Measurements from ENCODE around the gene ANKRD33B.
A peak's percentile ranks its signal among the peaks of the same experiment; 100 is the strongest.

Gene ANKRD33B

GRCh38 chr5:10652606-10653005, 88.7 kb downstream of the ANKRD33B start:
- no peak for DNase-seq (ENCODE audit: low read depth)
- TF ChIP-seq CTCF (IDR thresholded peaks at IDR 0.05; ENCODE audit: insufficient read depth, low read depth, low read length, missing control alignments) = no peak

GRCh38 chr5:10653043-10653442, 89.2 kb downstream of the ANKRD33B start:
- no peak for DNase-seq (ENCODE audit: low read depth)
- H3K4me3 ChIP-seq (ENCODE audit: low read depth, low read length) = no peak overlapping the region
- no peak for TF ChIP-seq CTCF (IDR thresholded peaks at IDR 0.05; ENCODE audit: insufficient read depth, low read depth, low read length, missing control alignments)

More at GRCh38 chr5:10652606-10653005, 88.7 kb downstream of the ANKRD33B start:
- no peak overlapping the region for H3K4me3 ChIP-seq (ENCODE audit: low read depth, low read length)

GRCh38 chr5:10653751-10654400, 90.0 kb downstream of the ANKRD33B start:
- no peak for TF ChIP-seq CTCF (IDR thresholded peaks at IDR 0.05; ENCODE audit: insufficient read depth, low read depth, low read length, missing control alignments)
- no peak for DNase-seq (ENCODE audit: low read depth)
- no peak overlapping the region for H3K4me3 ChIP-seq (ENCODE audit: low read depth, low read length)

- TF ChIP-seq CTCF (IDR thresholded peaks at IDR 0.05; ENCODE audit: insufficient read depth, low read depth, low read length, missing control alignments) = no peak
These were observed 90.7 kb downstream of the ANKRD33B start for GRCh38 chr5:10654566-10654965.

GRCh38 chr5:10655161-10655971, 91.5 kb downstream of the ANKRD33B start:
- TF ChIP-seq CTCF (IDR thresholded peaks at IDR 0.05; ENCODE audit: insufficient read depth, low read depth, low read length, missing control alignments) = no peak

More at GRCh38 chr5:10654566-10654965, 90.7 kb downstream of the ANKRD33B start:
- H3K4me3 ChIP-seq (ENCODE audit: low read depth, low read length) = no peak overlapping the region
- DNase-seq (ENCODE audit: low read depth) = no peak

GRCh38 chr5:10655972-10656830, 92.3 kb downstream of the ANKRD33B start:
- no peak for TF ChIP-seq CTCF (IDR thresholded peaks at IDR 0.05; ENCODE audit: insufficient read depth, low read depth, low read length, missing control alignments)
- no peak overlapping the region for H3K4me3 ChIP-seq (ENCODE audit: low read depth, low read length)
- DNase-seq (ENCODE audit: low read depth) = no peak

More at GRCh38 chr5:10655161-10655971, 91.5 kb downstream of the ANKRD33B start:
- H3K4me3 ChIP-seq (ENCODE audit: low read depth, low read length) = no peak overlapping the region
- peak; percentile 79 for DNase-seq (ENCODE audit: low read depth)

Data from GM12865 (cell line).